RKO (cell line): Measurements from ENCODE around the gene HYLS1.

Experiments
- DNase-seq: peaks from one replicate; pipeline ENCODE4 v3.0.0-alpha.2; 2016; ENCODE audit warnings: low spot score

HYLS1 gene

DNA sequence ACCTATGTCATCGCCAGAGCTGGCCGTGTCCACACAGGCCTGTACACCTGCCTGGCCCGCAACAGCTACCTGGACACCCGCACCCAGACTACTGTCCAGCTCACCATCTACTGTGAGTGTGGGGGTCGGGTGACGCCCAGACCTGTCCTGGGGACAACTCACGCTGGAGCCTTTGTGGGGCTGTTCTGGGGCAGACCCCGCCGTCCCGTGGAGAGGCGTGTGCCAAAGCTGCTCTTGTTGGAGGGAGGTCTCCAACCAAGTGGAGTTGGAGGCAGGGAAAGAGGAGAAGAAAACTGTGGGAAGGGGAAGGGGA is 62.7 kb downstream of the HYLS1 start:
- no peak for DNase-seq
